Choroid plexus epithelial cell (primary cell): ENCODE data around the gene COL15A1.
A peak's percentile ranks its signal among the peaks of the same experiment; 100 is the strongest.

Experiments used
- DNase-seq: peaks from one replicate; pipeline ENCODE4 v3.0.0-alpha.2; 2010; ENCODE audit warnings: low read depth
- H3K4me3 ChIP-seq: 2 replicates; pipeline ENCODE4 v1.5.1; 2011; ENCODE audit warnings: low read depth, mild to moderate bottlenecking, control low read depth, low read length, moderate library complexity
- CTCF ChIP-seq: conservative IDR thresholded peaks from 2 replicates; pipeline ENCODE4 v1.5.1; 2011; ENCODE audit warnings: low read depth, mild to moderate bottlenecking, control low read depth, inconsistent platforms, low read length, moderate library complexity

The COL15A1 gene

DNA sequence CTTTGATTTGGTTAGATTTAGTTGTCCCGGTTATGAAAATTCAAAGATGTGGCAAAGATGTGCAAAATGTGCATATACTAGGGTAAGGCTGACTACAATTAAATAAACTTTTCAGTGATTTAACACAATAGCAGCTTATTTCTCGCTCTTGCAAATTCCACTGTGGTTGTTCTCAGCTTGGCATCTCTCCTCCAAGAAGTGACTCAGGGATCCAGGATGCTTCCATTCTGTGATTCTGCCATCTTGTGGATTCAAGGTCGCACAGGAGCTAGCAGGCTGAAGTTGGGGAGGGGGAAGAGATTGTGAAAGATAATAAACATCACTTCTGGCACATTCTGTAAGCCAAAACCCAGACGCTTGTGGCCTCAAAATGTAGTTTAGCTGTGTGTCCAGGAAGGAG is 101.1 kb downstream of the COL15A1 start:
- DNase-seq = no peak
- no peak overlapping the region for H3K4me3 ChIP-seq
- no peak for TF ChIP-seq CTCF

DNA sequence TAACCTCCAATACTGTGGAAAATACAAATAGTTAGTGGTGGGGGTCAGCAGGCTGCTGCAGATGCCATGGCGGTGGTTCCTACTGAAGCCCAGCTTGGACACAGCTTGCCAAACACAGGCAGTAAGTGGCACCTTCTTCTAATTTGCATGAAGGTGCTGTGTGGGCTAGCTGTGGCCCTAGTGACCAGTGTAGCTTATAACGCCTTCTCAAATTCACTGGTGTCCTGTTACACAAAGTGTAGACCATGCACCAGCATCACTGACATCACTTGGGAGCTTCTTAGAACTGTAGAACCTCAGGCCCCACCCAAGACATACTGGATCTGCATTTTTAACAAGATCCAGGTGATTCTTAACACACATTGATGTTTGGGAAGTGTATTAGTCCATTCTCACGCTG is 102.4 kb downstream of the COL15A1 start:
- no peak for DNase-seq
- TF ChIP-seq CTCF = no peak
- H3K4me3 ChIP-seq = no peak overlapping the region

DNA sequence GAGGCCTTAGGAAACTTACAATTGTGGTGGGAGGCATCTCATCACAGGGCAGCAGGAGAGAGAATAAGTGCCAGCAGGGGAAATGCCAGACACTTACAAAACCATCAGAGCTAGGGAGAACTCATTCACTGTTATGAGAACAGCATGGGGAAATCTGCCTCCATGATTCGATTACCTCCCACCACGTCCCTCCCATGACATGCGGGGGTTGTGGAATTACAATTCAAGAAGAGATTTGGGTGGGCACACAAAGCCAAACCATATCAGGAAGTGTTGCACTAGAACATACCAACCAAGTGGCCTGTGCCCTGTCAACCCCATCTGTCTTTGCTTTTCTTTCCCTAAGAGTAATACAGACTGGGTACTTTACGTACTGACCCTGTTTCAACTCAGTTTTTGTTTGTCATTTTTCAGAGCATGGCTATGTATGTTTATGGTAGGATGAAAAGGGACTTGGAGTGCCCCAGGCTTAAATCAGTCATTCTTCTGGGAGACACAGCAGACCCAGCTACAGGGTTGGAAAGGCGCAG is 102.9 kb downstream of the COL15A1 start:
- H3K4me3 ChIP-seq = no peak overlapping the region
- DNase-seq = no peak
- no peak for TF ChIP-seq CTCF

DNA sequence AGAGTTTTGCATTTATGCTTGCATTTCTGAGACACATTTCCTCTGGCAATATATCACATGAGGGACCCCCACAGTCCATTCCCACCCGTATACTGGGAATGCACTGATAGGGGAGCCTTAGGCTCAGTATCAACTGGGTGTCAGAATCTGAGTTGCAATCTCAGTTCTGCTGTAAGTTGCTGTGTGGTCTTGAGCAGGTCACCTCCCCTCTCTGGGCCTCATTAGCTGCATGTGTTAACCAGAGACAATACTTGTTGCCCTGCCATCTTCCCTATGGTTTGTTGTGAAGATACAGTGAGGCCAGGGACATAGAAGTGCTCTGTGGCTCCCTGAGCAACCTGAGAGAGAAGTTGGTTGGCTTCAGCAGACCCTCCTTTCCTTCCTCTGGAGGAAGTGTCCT is 105.5 kb downstream of the COL15A1 start:
- H3K4me3 ChIP-seq = no peak overlapping the region
- TF ChIP-seq CTCF = no peak
- DNase-seq = no peak

DNA sequence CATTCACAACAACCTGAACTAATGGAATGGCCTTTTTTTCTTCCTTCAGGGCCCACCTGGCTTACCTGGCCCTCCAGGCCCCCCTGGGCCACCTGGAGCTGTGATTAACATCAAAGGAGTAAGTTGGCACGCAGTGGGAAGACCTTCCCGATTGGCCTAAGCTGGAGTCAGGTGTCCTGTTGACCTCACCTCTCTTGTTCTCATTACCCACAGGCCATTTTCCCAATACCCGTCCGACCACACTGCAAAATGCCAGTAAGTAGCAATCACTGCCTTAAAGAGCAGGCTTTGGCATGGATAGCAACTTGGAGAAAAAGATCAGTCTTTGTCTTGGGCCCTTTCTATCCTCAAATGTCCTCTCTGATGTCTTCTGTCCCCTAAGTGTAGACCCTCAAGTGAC is 105.9 kb downstream of the COL15A1 start:
- H3K4me3 ChIP-seq = no peak overlapping the region
- no peak for TF ChIP-seq CTCF
- DNase-seq = no peak

- TF ChIP-seq CTCF = no peak
- no peak overlapping the region for H3K4me3 ChIP-seq
- DNase-seq = peak; percentile 49
Measured at GRCh38 chr9:99050292-99050911, 106.7 kb downstream of the COL15A1 start.

DNA sequence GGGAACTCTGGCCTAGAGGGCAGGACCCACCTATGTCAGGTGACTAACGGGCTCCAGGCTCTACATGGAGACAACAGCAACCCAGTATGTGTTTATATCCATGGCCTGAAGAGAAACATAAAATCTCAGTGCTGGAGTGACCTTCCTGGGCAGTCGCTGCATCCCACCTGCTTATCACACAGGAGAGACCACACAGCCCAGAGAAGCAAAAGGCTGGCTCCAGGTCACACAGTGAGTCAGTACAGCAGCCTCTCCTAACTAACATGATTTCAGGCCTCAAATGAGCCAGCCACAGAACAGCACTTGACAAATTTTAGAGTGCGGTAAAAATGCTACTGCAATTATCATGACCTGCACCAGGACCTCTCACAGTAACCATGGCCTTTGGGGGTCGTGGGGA is 107.2 kb downstream of the COL15A1 start:
- TF ChIP-seq CTCF = no peak
- no peak for DNase-seq
- no peak overlapping the region for H3K4me3 ChIP-seq
